Heart left ventricle (tissue), 16 donors: ENCODE data around the gene BATF3. TPM values are rescaled to one million over a fixed set of nuclear protein-coding genes. Genes with fewer than 3 reads are reported as not detected.

ENCODE experiments used
- ATAC-seq, 4 donors: fragments of 200-7000 bp; cut with Tn5 transposase; one replicate each; pipeline ENCODE4 v1.9.1; 2020 to 2022; ENCODE audit warnings: moderate library complexity in 4 of 4, mild to moderate bottlenecking in 3 of 4, moderate number of reproducible peaks in 1 of 4
- DNase-seq, 5 donors: peaks; one replicate each; pipeline ENCODE4 v3.0.0-alpha.2; 2020
- H3K27ac ChIP-seq, 12 donors: fragments of 200-600 bp; sonication (generic) in 4 of 12; one replicate each; pipeline versions ENCODE4 v1.5.0 to v1.8.0; 2016 to 2022; ENCODE audit warnings: mild to moderate bottlenecking in 2 of 12
- H3K27me3 ChIP-seq, 9 donors: fragments of 200-600 bp; sonication (generic) in 2 of 9; one replicate each; pipeline versions ENCODE4 v1.5.1 to v1.8.0; 2016 to 2022; ENCODE audit warnings: mild to moderate bottlenecking in 3 of 9
- H3K36me3 ChIP-seq, 9 donors: fragments of 200-600 bp; sonication (generic) in 2 of 9; one replicate each; pipeline versions ENCODE4 v1.5.0 to v1.8.0; 2018 to 2022; ENCODE audit warnings: mild to moderate bottlenecking in 2 of 9
- H3K4me1 ChIP-seq, 12 donors: fragments of 200-600 bp; sonication (generic) in 4 of 12; one replicate each; pipeline versions ENCODE4 v1.5.0 to v1.8.0; 2016 to 2022; ENCODE audit warnings: mild to moderate bottlenecking in 3 of 12
- H3K4me3 ChIP-seq, 12 donors: fragments of 200-600 bp; sonication (generic) in 4 of 12; one replicate each; pipeline versions ENCODE4 v1.5.0 to v1.8.0; 2017 to 2022; ENCODE audit warnings: mild to moderate bottlenecking in 9 of 12, moderate library complexity in 4 of 12
- H3K9me3 ChIP-seq, 12 donors: fragments of 200-600 bp; sonication (generic) in 4 of 12; one replicate each; pipeline versions ENCODE4 v1.5.0 to v1.8.0; 2016 to 2022; ENCODE audit warnings: mild to moderate bottlenecking in 1 of 12
- POLR2A ChIP-seq, 2 donors: fragments of 450-650 bp; IDR thresholded peaks; one replicate each; pipeline ENCODE4 v1.6.1; 2017; ENCODE audit warnings: antibody characterized with exemption in 2 of 2, mild to moderate bottlenecking in 2 of 2, moderate library complexity in 2 of 2
- WGBS, 4 donors: extraction: QIAGEN DNeasy Blood & Tissue Kit in 2 of 4; methylation state at CpG; one replicate each; pipeline versions ENCODE4 v1.1.5 to v1.1.7; 2013 to 2018; 5-methylcytosine and 5-hydroxymethylcytosine counted together
- intact Hi-C, 10 donors: fragments of 100-400 bp; cut with DNase I; formaldehyde crosslinking; loops; one replicate each; pipeline versions ENCODE4 v1.11.1 to v1.14.2; 2022
- long read RNA-seq, 3 donors: library from polyadenylated mRNA; unstranded; transcript quantifications; one replicate each; pipeline ENCODE4 v2.0.0, GENCODE V29; 2020 to 2021
- polyA plus RNA-seq, 2 donors: library from polyadenylated mRNA; stranded (reverse); fragments of 200-250 nt; gene quantifications; one replicate each; pipeline ENCODE4 v1.2.3, GENCODE V29; 2013
- total RNA-seq, 9 donors: library from RNA; depleted of rRNA in 2 of 9; stranded (reverse); fragments of >200 nt in 2 of 9; fragmentation: NEBNext Ultra II Directional in 3 of 9; extraction: Animal tissue kit (Norgen Biotek cat#: 25700) in 3 of 9; gene quantifications; one replicate each; pipeline versions ENCODE4 v1.1.0 to v1.2.4, GENCODE V29; 2016 to 2023
- TF ChIP-seq, protein P1 (sequence below), 12 donors: fragments of 200-600 bp; sonication (generic) in 4 of 12; IDR thresholded peaks; one replicate each; pipeline versions ENCODE4 v1.5.0 to v1.8.0; 2018 to 2022; ENCODE audit warnings: antibody characterized with exemption in 12 of 12, mild to moderate bottlenecking in 5 of 12
- donor health status: ischemic (EF 13 %, LVEDD 7.1; RV severe dilation, severe dysfunction).
- donor health status: healthy with polysubstance abuse.
- donor health status: DM: no; HTN: yes; CAD: no.
- donor health status: DM: no; HTN: no; CAD: no.
- donor health status: ischemic (EF 25% LVEDD 6.9; RV normal size, moderate dysfunction).
- donor health status: ischemic (EF 25% LVEDD 5.7; RV mildly dilated, moderate dysfunction).
- donor health status: healthy.
- donor health status: DM: yes; HTN: yes; CAD: no.
- donor health status: ischemic (EF 35%, LVEDD 5.7; RV mildly dilated, moderate dysfunction).
- donor health status: nonischemic (EF 11% LVEDD 7.7; RV severe dilation, severe dysfunction).
- donor health status: DM: yes; HTN: yes; CAD: no.
- donor health status: PGD.
- donor health status: ischemic (EF 29% LVEDD 5.4; RV normal size, mild dysfunction).
- donor health status: nonischemic (EF 23%, LVEDD 6.1; RV moderate dilation, normal function).

Gene BATF3, protein sequence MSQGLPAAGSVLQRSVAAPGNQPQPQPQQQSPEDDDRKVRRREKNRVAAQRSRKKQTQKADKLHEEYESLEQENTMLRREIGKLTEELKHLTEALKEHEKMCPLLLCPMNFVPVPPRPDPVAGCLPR
- total RNA-seq (1 to 10 TPM in 4 of 9 donors, under 1 TPM in 4, not detected in 1; 0.50 to 8.9 (median 1.2) TPM), polyA plus RNA-seq (1 to 10 TPM in 1 of 2 donors, under 1 TPM in 1; 0.69 to 1.4 TPM)
- long read RNA-seq, donor 1 = 0 reads
- long read RNA-seq, donor 2, partial matches to known transcripts = 0 of 3 reads
- long read RNA-seq, donor 2, other reads (novel, unspliced or antisense) = 1 of 3 reads
- long read RNA-seq, donor 3, partial matches to known transcripts = 0 of 2 reads
- long read RNA-seq, donor 3, other reads (novel, unspliced or antisense) = 1 of 2 reads

DNA sequence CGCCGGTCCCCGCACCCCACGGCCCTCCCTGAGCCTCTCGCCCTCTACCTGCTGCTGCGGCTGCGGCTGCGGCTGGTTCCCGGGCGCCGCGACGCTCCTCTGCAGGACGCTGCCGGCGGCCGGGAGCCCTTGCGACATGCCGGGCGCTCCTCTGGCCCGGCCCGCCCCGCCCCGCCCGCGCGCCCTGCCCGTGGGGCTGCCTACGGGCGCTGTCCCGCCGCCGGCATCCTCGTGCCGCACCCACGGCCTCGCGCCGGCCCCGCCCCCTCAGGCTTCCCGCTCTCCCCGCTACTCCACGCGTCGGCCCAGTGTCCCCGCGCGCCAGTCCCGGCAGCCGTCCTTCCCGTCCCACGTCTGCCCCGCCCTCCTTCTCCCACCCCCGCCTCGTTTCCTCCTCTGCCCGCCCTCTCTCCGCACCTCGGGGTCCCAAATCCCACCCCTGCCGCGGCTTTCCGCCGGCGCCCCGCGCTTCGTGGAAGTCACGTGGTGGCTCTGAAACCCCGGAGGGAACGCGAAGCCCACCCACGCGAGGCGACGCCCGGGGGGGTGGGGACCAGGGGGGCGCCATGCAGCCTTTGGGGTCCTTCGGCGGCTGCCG is at the start of gene BATF3:
Gene BATF3 (minus strand): TSS at position 216 of the 598 bp plus-strand sequence. CDS start 78 bp downstream, at position 138.
- Histone ChIP-seq H3K9me3 (no peaks in the 10 kb centered on the region), H3K27ac (peak within 1 kb of the TSS; percentile 11 to 81 (median 68)), H3K27me3 (peaks cover 0 to 35% (median 3%) of the 10 kb centered on the region in 9 donors), H3K4me3 (peak within 1 kb of the TSS; percentile 32 to 71 (median 62)), H3K36me3 (peaks cover 0 to 2% (median 0%) of the 10 kb centered on the region in 9 donors), H3K4me1 (peaks cover 0 to 31% (median 15%) of the 10 kb centered on the region in 12 donors)
- peak in 3 of 4 donors; percentile 71 to 74 (median 73) for ATAC-seq
- intact Hi-C loops = loop anchor here in 2 of 10 donors (5.0 kb wide), 1 partner anchor 32 kb away; no protein-coding TSS in a partner anchor
- WGBS, 4 donors = 0 to 1% (median 0%) methylated on average over 3 to 79 of the region's 79 CpGs
- no peak for TF ChIP-seq POLR2A (IDR thresholded peaks at IDR 0.05)
- TF ChIP-seq, protein P1, sequence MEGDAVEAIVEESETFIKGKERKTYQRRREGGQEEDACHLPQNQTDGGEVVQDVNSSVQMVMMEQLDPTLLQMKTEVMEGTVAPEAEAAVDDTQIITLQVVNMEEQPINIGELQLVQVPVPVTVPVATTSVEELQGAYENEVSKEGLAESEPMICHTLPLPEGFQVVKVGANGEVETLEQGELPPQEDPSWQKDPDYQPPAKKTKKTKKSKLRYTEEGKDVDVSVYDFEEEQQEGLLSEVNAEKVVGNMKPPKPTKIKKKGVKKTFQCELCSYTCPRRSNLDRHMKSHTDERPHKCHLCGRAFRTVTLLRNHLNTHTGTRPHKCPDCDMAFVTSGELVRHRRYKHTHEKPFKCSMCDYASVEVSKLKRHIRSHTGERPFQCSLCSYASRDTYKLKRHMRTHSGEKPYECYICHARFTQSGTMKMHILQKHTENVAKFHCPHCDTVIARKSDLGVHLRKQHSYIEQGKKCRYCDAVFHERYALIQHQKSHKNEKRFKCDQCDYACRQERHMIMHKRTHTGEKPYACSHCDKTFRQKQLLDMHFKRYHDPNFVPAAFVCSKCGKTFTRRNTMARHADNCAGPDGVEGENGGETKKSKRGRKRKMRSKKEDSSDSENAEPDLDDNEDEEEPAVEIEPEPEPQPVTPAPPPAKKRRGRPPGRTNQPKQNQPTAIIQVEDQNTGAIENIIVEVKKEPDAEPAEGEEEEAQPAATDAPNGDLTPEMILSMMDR (IDR thresholded peaks at IDR 0.05) = no peak
- DNase-seq = peak; percentile 62 to 79 (median 72)

DNA sequence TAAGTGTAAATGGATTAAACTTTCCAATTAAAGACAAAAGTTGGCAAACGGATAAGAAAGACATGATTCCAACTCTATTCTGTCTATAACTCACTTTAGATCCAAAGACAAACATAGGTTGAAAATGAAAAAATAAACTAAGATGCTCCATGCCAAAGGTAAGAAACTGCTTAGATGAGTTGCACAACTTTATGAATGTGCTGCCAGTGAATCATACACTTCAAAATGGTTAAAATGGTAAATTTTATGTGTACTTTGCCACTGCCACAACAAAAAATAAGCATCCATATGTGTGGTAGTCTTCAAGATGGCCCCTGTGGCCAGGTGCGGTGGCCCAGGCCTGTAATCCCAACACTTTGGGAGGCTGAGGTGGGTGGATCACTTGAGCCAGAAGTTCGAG is 46.9 kb upstream of the BATF3 start:
- intact Hi-C loops = no loop called here
- peaks cover 0 to 2% (median 0%) of the 10 kb centered on the region in 9 donors for H3K36me3 ChIP-seq
- 96 to 99% (median 98%) methylated on average over 3 of the region's 3 CpGs for WGBS, 4 donors
- H3K27ac ChIP-seq = no peak overlapping the region
- no peak for DNase-seq
- no peak for ATAC-seq
- peaks cover 0 to 7% (median 0%) of the 10 kb centered on the region in 12 donors for H3K9me3 ChIP-seq
- no peaks in the 10 kb centered on the region for H3K27me3 ChIP-seq
- TF ChIP-seq, protein P1 (IDR thresholded peaks at IDR 0.05) = no peak
- no peak for TF ChIP-seq POLR2A (IDR thresholded peaks at IDR 0.05)
- no peak overlapping the region for H3K4me3 ChIP-seq
- peaks cover 0 to 20% (median 5%) of the 10 kb centered on the region in 12 donors for H3K4me1 ChIP-seq

GRCh38 chr1:212745303-212745702 is 45.7 kb upstream of the BATF3 start:
- intact Hi-C loops = no loop called here
- peaks cover 0 to 9% (median 0%) of the 10 kb centered on the region in 12 donors for H3K9me3 ChIP-seq
- ATAC-seq (no peak), DNase-seq (no peak)
- peaks cover 0 to 10% (median 5%) of the 10 kb centered on the region in 12 donors for H3K4me1 ChIP-seq
- TF ChIP-seq, protein P1 (IDR thresholded peaks at IDR 0.05) = no peak
- TF ChIP-seq POLR2A (IDR thresholded peaks at IDR 0.05) = no peak
- H3K36me3 ChIP-seq = peaks cover 0 to 3% (median 0%) of the 10 kb centered on the region in 9 donors
- no peak overlapping the region for H3K4me3 ChIP-seq
- H3K27ac ChIP-seq = no peak overlapping the region
- H3K27me3 ChIP-seq = no peaks in the 10 kb centered on the region

DNA sequence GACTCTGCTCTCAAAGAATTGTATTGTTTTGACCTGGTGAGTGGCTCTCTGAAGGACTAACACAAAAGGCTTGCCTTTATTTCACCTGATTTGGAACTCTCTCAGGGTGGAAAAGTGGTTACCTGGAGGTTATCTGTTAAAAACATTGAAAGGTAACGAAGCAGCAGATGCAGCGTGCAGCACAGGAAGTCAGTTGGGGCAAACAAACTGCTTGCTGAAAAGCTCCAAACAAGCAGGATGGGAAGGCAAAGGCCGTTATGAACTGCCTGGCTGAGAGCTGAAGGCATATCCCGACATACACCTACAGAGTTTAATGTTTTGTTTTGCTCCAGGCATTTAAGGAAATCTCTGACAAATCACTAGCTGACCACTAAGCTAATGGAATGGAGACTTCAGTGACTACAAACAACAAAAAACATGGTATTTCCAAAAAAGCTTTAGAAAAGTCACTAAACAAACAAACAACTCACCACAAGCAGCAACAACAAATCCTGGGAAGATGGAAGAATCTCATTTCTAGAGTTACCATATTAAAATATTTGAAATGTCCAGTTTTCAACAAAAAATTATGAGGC is 44.3 kb upstream of the BATF3 start:
- no peak overlapping the region for H3K4me3 ChIP-seq
- TF ChIP-seq, protein P1 (IDR thresholded peaks at IDR 0.05) = no peak
- TF ChIP-seq POLR2A (IDR thresholded peaks at IDR 0.05) = no peak
- WGBS, 4 donors = 77 to 91% (median 85%) methylated on average over 4 of the region's 4 CpGs
- peaks cover 0 to 3% (median 0%) of the 10 kb centered on the region in 9 donors for H3K36me3 ChIP-seq
- DNase-seq = no peak
- intact Hi-C loops = no loop called here
- no peak overlapping the region for H3K27ac ChIP-seq
- H3K27me3 ChIP-seq = no peaks in the 10 kb centered on the region
- peaks cover 0 to 9% (median 0%) of the 10 kb centered on the region in 12 donors for H3K9me3 ChIP-seq
- H3K4me1 ChIP-seq = no peaks in the 10 kb centered on the region
- no peak for ATAC-seq
